ENCODE results near the gene ZCCHC4. TPM values are rescaled to one million over a fixed set of nuclear protein-coding genes. Genes with fewer than 3 reads are reported as not detected.
"Not testable (repeated sequence)": the region's sequence is repeated elsewhere in the genome, so short reads cannot be mapped to it uniquely, and the experiment has no call there.

The ZCCHC4 gene
- total and polyA plus RNA-seq, 4 donors: 4.3 to 24.3 (median 7.6) TPM

DNA sequence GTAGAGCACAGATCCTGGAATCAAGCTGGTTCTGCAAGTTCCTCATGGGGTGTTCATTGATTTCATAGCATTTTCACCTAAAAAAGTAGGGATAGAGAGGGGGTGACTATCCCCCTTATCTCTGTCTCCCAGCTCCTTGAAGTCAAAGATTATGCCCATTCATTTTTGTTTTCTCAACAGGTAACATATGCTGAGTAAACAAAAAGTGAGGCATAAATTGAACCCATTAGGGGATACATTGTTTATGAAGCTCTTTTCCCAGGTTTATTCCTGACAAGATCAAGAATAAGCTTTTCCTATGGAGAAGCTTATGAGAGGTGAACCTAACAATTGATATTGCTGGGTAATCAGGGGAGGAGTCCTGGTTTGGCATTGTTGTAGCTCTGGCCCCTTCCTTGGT lies 55.3 kb downstream of the ZCCHC4 start:
- ATAC-seq (ENCODE audit: insufficient read depth, low FRiP score): no peak
- no peak overlapping the region for H3K4me3 ChIP-seq

GRCh38 chr4:25368315-25368714 lies 55.7 kb downstream of the ZCCHC4 start:
- Histone ChIP-seq H3K4me1 (ENCODE audit: control insufficient read depth in 5 of 5, insufficient read depth in 5 of 5, low read length in 5 of 5) (no peaks in the 10 kb centered on the region), H3K4me3 (no peak overlapping the region), H3K27ac (ENCODE audit: low read depth in 1 of 2, low read length in 1 of 2) (no peak overlapping the region), H3K9me3 (ENCODE audit: control insufficient read depth in 4 of 4, insufficient read depth in 3 of 4, low read length in 3 of 4) (no peaks in the 10 kb centered on the region), H3K36me3 (ENCODE audit: control insufficient read depth in 4 of 4, insufficient read depth in 4 of 4, low read length in 4 of 4) (peaks cover 0 to 12% (median 7%) of the 10 kb centered on the region in 4 donors), H3K27me3 (ENCODE audit: control insufficient read depth in 3 of 3, insufficient read depth in 3 of 3, low read length in 2 of 3) (no peaks in the 10 kb centered on the region), H3K9ac (ENCODE audit: insufficient read depth in 1 of 2, low read length in 2 of 2) (no peak overlapping the region)
- WGBS, 2 donors: 74 to 87% methylated on average over 6 of the region's 6 CpGs
- no peak for ATAC-seq (ENCODE audit: insufficient read depth, low FRiP score)
- no peak for DNase-seq
- TF ChIP-seq, protein P1, sequence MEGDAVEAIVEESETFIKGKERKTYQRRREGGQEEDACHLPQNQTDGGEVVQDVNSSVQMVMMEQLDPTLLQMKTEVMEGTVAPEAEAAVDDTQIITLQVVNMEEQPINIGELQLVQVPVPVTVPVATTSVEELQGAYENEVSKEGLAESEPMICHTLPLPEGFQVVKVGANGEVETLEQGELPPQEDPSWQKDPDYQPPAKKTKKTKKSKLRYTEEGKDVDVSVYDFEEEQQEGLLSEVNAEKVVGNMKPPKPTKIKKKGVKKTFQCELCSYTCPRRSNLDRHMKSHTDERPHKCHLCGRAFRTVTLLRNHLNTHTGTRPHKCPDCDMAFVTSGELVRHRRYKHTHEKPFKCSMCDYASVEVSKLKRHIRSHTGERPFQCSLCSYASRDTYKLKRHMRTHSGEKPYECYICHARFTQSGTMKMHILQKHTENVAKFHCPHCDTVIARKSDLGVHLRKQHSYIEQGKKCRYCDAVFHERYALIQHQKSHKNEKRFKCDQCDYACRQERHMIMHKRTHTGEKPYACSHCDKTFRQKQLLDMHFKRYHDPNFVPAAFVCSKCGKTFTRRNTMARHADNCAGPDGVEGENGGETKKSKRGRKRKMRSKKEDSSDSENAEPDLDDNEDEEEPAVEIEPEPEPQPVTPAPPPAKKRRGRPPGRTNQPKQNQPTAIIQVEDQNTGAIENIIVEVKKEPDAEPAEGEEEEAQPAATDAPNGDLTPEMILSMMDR (IDR thresholded peaks at IDR 0.05; ENCODE audit: control extremely low read depth, extremely low read depth): no peak

More for the DNA sequence above, 55.3 kb downstream of the ZCCHC4 start:
- Histone ChIP-seq H3K27ac (ENCODE audit: low read depth in 1 of 2, low read length in 1 of 2) (no peak overlapping the region), H3K27me3 (ENCODE audit: control insufficient read depth in 3 of 3, insufficient read depth in 3 of 3, low read length in 2 of 3) (no peaks in the 10 kb centered on the region), H3K4me1 (ENCODE audit: control insufficient read depth in 5 of 5, insufficient read depth in 5 of 5, low read length in 5 of 5) (no peaks in the 10 kb centered on the region), H3K9me3 (ENCODE audit: control insufficient read depth in 4 of 4, insufficient read depth in 3 of 4, low read length in 3 of 4) (no peaks in the 10 kb centered on the region), H3K9ac (ENCODE audit: insufficient read depth in 1 of 2, low read length in 2 of 2) (no peak overlapping the region), H3K36me3 (ENCODE audit: control insufficient read depth in 4 of 4, insufficient read depth in 4 of 4, low read length in 4 of 4) (peaks cover 0 to 12% (median 7%) of the 10 kb centered on the region in 4 donors)
- DNase-seq: no peak
- TF ChIP-seq, protein P1 (IDR thresholded peaks at IDR 0.05; ENCODE audit: control extremely low read depth, extremely low read depth): no peak

GRCh38 chr4:25370242-25370641 lies 57.7 kb downstream of the ZCCHC4 start:
- no peak for DNase-seq
- H3K9ac ChIP-seq (ENCODE audit: insufficient read depth in 1 of 2, low read length in 2 of 2): no peak overlapping the region
- H3K4me1 ChIP-seq (ENCODE audit: control insufficient read depth in 5 of 5, insufficient read depth in 5 of 5, low read length in 5 of 5): peaks cover 0 to 5% (median 0%) of the 10 kb centered on the region in 5 donors
- peaks cover 0 to 8% (median 4%) of the 10 kb centered on the region in 4 donors for H3K36me3 ChIP-seq (ENCODE audit: control insufficient read depth in 4 of 4, insufficient read depth in 4 of 4, low read length in 4 of 4)
- ATAC-seq (ENCODE audit: insufficient read depth, low FRiP score): no peak
- H3K27ac ChIP-seq (ENCODE audit: low read depth in 1 of 2, low read length in 1 of 2): no peak overlapping the region
- H3K4me3 ChIP-seq: no peak overlapping the region
- 69 to 83% methylated on average over 2 of the region's 2 CpGs for WGBS, 2 donors
- TF ChIP-seq, protein P1 (IDR thresholded peaks at IDR 0.05; ENCODE audit: control extremely low read depth, extremely low read depth): no peak
- H3K9me3 ChIP-seq (ENCODE audit: control insufficient read depth in 4 of 4, insufficient read depth in 3 of 4, low read length in 3 of 4): no peaks in the 10 kb centered on the region
- H3K27me3 ChIP-seq (ENCODE audit: control insufficient read depth in 3 of 3, insufficient read depth in 3 of 3, low read length in 2 of 3): no peaks in the 10 kb centered on the region

DNA sequence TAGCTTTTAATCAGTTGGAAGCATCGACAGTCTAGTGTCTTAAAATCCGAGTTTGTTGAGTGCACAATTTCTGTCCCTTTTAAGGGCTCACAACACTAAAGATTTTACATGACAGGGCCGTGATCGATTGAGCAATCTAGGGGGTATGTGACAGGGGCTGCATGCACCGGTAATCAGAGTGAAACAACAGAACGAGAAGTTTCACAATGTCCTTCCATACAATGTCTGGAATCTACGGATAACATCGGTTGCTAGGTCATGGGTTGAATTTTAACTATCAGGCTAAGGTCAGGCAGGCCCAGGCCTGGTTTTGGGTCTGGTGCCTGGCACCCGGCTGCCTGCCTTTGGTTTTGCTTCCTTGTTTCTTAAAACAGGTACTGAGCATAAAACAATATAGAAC lies 60.0 kb downstream of the ZCCHC4 start:
- H3K4me1 ChIP-seq (ENCODE audit: control insufficient read depth in 5 of 5, insufficient read depth in 5 of 5, low read length in 5 of 5); ATAC-seq (ENCODE audit: insufficient read depth, low FRiP score); H3K27me3 ChIP-seq (ENCODE audit: control insufficient read depth in 3 of 3, insufficient read depth in 3 of 3, low read length in 2 of 3); H3K4me3 ChIP-seq; H3K9ac ChIP-seq (ENCODE audit: insufficient read depth in 1 of 2, low read length in 2 of 2); DNase-seq; H3K36me3 ChIP-seq (ENCODE audit: control insufficient read depth in 4 of 4, insufficient read depth in 4 of 4, low read length in 4 of 4); H3K27ac ChIP-seq (ENCODE audit: low read depth in 1 of 2, low read length in 1 of 2); H3K9me3 ChIP-seq (ENCODE audit: control insufficient read depth in 4 of 4, insufficient read depth in 3 of 4, low read length in 3 of 4): not testable (repeated sequence)
- WGBS, 2 donors: 55 to 61% methylated on average over 9 of the region's 9 CpGs
